Sigmoid colon (tissue), 7 donors: ENCODE measurements around the gene SAPCD1. TPM values are rescaled to one million over a fixed set of nuclear protein-coding genes. Genes with fewer than 3 reads are reported as not detected.

Experiments
- DNase-seq: peaks from one replicate; pipeline ENCODE4 v3.0.0-alpha.2; 2019
- H3K27ac ChIP-seq, 4 donors: fragments of 200-600 bp; sonication (generic); one replicate each; pipeline ENCODE4 v1.5.1; 2016 to 2019; ENCODE audit warnings: mild to moderate bottlenecking in 1 of 4
- H3K27me3 ChIP-seq, 3 donors: fragments of 200-600 bp; sonication (generic); one replicate each; pipeline ENCODE4 v1.5.1; 2019; ENCODE audit warnings: mild to moderate bottlenecking in 1 of 3
- H3K36me3 ChIP-seq, 4 donors: fragments of 200-600 bp; sonication (generic); one replicate each; pipeline ENCODE4 v1.5.1; 2016 to 2019
- H3K4me1 ChIP-seq, 4 donors: fragments of 200-600 bp; sonication (generic); one replicate each; pipeline ENCODE4 v1.5.1; 2017 to 2019
- H3K4me3 ChIP-seq, 4 donors: fragments of 200-600 bp; sonication (generic); one replicate each; pipeline ENCODE4 v1.5.1; 2017 to 2019; ENCODE audit warnings: mild to moderate bottlenecking in 2 of 4, moderate library complexity in 1 of 4
- H3K9me3 ChIP-seq, 4 donors: fragments of 200-600 bp in 3 of 4; sonication (generic) in 3 of 4; one replicate each; pipeline versions ENCODE4 v1.5.1 to v1.6.1; 2013 to 2019
- EP300 ChIP-seq, 4 donors: sonication (generic); formaldehyde crosslinking; IDR thresholded peaks; one replicate each; pipeline ENCODE4 v1.6.1; 2017; ENCODE audit warnings: antibody characterized with exemption in 4 of 4
- POLR2A ChIP-seq, 2 donors: fragments of 450-650 bp; IDR thresholded peaks; one replicate each; pipeline ENCODE4 v1.6.1; 2016; ENCODE audit warnings: antibody characterized with exemption in 2 of 2, mild to moderate bottlenecking in 2 of 2, moderate library complexity in 2 of 2
- POLR2AphosphoS5 ChIP-seq, 4 donors: sonication (generic); formaldehyde crosslinking; IDR thresholded peaks; one replicate each; pipeline ENCODE4 v1.6.1; 2017; ENCODE audit warnings: antibody characterized with exemption in 4 of 4
- WGBS, 2 donors: extraction: QIAGEN DNeasy Blood & Tissue Kit; methylation state at CpG; one replicate each; pipeline ENCODE4 v1.1.7; 2013; 5-methylcytosine and 5-hydroxymethylcytosine counted together
- intact Hi-C: fragments of 100-400 bp; cut with DNase I; formaldehyde crosslinking; loops from one replicate; pipeline ENCODE4 v1.15.1; 2023
- polyA plus RNA-seq, 3 donors: library from polyadenylated mRNA; stranded (reverse); fragments of 200-250 nt; gene quantifications; one replicate each; pipeline ENCODE4 v1.2.3, GENCODE V29; 2013
- total RNA-seq, 4 donors: library from RNA; depleted of rRNA; stranded (reverse); fragments of >200 nt; gene quantifications; one replicate each; pipeline ENCODE4 v1.1.0, GENCODE V29; 2016
- TF ChIP-seq, protein P1 (sequence below), 4 experiments: fragments of 450-650 bp in 3 of 4; fragments of 200-600 bp in 1 of 4; IDR thresholded peaks; one replicate each; pipeline ENCODE4 v1.5.1; 2016 to 2019; ENCODE audit warnings: antibody characterized with exemption in 4 of 4, mild to moderate bottlenecking in 3 of 4, moderate library complexity in 2 of 4
- donor health status: healthy with polysubstance abuse.
- donor health status: Bipolar disorder and iron deficiency.
- donor health status: healthy.

The SAPCD1 gene
- total and polyA plus RNA-seq, 7 donors, result 1.2 to 8.7 (median 4.2) TPM; not detected in 2

GRCh38 chr6:31744422-31744821 lies 18.0 kb upstream of the SAPCD1 start:
- Histone ChIP-seq H3K4me1 (peaks cover 0 to 27% (median 16%) of the 10 kb centered on the region in 4 donors), H3K4me3 (no peak overlapping the region), H3K9me3 (no peaks in the 10 kb centered on the region), H3K36me3 (no peaks in the 10 kb centered on the region), H3K27ac (no peak overlapping the region), H3K27me3 (no peaks in the 10 kb centered on the region)
- TF ChIP-seq, protein P1, sequence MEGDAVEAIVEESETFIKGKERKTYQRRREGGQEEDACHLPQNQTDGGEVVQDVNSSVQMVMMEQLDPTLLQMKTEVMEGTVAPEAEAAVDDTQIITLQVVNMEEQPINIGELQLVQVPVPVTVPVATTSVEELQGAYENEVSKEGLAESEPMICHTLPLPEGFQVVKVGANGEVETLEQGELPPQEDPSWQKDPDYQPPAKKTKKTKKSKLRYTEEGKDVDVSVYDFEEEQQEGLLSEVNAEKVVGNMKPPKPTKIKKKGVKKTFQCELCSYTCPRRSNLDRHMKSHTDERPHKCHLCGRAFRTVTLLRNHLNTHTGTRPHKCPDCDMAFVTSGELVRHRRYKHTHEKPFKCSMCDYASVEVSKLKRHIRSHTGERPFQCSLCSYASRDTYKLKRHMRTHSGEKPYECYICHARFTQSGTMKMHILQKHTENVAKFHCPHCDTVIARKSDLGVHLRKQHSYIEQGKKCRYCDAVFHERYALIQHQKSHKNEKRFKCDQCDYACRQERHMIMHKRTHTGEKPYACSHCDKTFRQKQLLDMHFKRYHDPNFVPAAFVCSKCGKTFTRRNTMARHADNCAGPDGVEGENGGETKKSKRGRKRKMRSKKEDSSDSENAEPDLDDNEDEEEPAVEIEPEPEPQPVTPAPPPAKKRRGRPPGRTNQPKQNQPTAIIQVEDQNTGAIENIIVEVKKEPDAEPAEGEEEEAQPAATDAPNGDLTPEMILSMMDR (IDR thresholded peaks at IDR 0.05), result no peak
- TF ChIP-seq EP300 (IDR thresholded peaks at IDR 0.05) (no peak), POLR2A (IDR thresholded peaks at IDR 0.05) (no peak), POLR2AphosphoS5 (IDR thresholded peaks at IDR 0.05) (no peak)
- intact Hi-C loops, result no loop called here
- DNase-seq, result no peak
- 68 to 76% methylated on average over 1 of the region's 1 CpG for WGBS, 2 donors

GRCh38 chr6:31749301-31750036 lies 13.0 kb upstream of the SAPCD1 start:
- Histone ChIP-seq H3K4me1 (peaks cover 0 to 14% (median 6%) of the 10 kb centered on the region in 4 donors), H3K9me3 (no peaks in the 10 kb centered on the region), H3K27ac (no peak overlapping the region), H3K27me3 (no peaks in the 10 kb centered on the region), H3K36me3 (no peaks in the 10 kb centered on the region), H3K4me3 (no peak overlapping the region)
- intact Hi-C loops, result no loop called here
- TF ChIP-seq POLR2AphosphoS5 (IDR thresholded peaks at IDR 0.05), result no peak
- TF ChIP-seq EP300 (IDR thresholded peaks at IDR 0.05), result no peak
- no peak for TF ChIP-seq POLR2A (IDR thresholded peaks at IDR 0.05)
- no peak for DNase-seq
- 85 to 94% methylated on average over 8 of the region's 8 CpGs for WGBS, 2 donors

DNA sequence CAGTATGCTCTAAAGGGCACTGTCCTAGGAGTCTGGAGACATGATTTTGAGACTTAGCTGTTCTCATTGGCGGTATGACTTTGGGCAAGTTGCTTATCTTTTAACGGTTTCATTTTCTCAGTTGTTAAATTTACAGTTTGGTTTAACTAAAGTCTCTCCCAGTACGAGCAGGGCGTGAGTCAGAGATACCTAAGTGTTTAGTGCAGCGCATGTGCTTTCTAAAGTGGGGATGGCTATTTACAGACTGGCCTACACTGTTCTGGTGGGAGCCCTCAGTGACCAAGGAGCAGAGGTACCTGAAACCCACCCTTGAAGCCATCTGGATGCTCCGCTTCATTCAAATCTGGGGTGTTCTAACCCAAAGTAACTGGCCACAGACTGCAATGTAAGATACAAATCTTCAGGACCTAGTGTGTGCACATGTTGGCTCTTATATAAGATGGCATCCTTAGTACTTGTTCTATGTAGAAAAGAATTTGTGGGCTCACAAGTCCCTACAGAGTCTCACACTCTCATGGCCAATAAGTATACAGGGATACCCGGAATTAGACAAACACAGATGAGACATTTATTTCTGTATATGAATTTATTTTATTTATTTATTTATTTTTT lies 11.9 kb upstream of the SAPCD1 start:
- H3K36me3 ChIP-seq, result no peaks in the 10 kb centered on the region
- no peaks in the 10 kb centered on the region for H3K9me3 ChIP-seq
- DNase-seq, result no peak
- H3K27ac ChIP-seq, result no peak overlapping the region
- 62 to 84% methylated on average over 7 of the region's 7 CpGs for WGBS, 2 donors
- no peak overlapping the region for H3K4me3 ChIP-seq
- H3K4me1 ChIP-seq, result peaks cover 0 to 14% (median 6%) of the 10 kb centered on the region in 4 donors
- H3K27me3 ChIP-seq, result no peaks in the 10 kb centered on the region
- intact Hi-C loops, result no loop called here
- no peak for TF ChIP-seq POLR2AphosphoS5 (IDR thresholded peaks at IDR 0.05)
- TF ChIP-seq EP300 (IDR thresholded peaks at IDR 0.05), result no peak
- TF ChIP-seq POLR2A (IDR thresholded peaks at IDR 0.05), result no peak
- TF ChIP-seq, protein P1 (IDR thresholded peaks at IDR 0.05), result no peak

- no peak for DNase-seq
- TF ChIP-seq POLR2A (IDR thresholded peaks at IDR 0.05) (no peak), EP300 (IDR thresholded peaks at IDR 0.05) (no peak), POLR2AphosphoS5 (IDR thresholded peaks at IDR 0.05) (no peak)
- TF ChIP-seq, protein P1 (IDR thresholded peaks at IDR 0.05), result no peak
- H3K27ac ChIP-seq, result no peak overlapping the region
- intact Hi-C loops, result no loop called here
- H3K9me3 ChIP-seq, result no peaks in the 10 kb centered on the region
- H3K4me1 ChIP-seq, result peaks cover 0 to under 1% (median 0%) of the 10 kb centered on the region in 4 donors
- 77% methylated on average over 8 of the region's 8 CpGs for WGBS, 2 donors
- no peaks in the 10 kb centered on the region for H3K36me3 ChIP-seq
- no peak overlapping the region for H3K4me3 ChIP-seq
- no peaks in the 10 kb centered on the region for H3K27me3 ChIP-seq
Observed at GRCh38 chr6:31752739-31753319, 9.6 kb upstream of the SAPCD1 start.

- Histone ChIP-seq H3K36me3 (no peaks in the 10 kb centered on the region), H3K27ac (no peak overlapping the region), H3K4me3 (no peak overlapping the region), H3K9me3 (no peaks in the 10 kb centered on the region), H3K27me3 (no peaks in the 10 kb centered on the region), H3K4me1 (no peaks in the 10 kb centered on the region)
- intact Hi-C loops, result no loop called here
- WGBS, 2 donors, result 97 to 98% methylated on average over 2 of the region's 2 CpGs
- DNase-seq, result no peak
- TF ChIP-seq POLR2A (IDR thresholded peaks at IDR 0.05) (no peak), POLR2AphosphoS5 (IDR thresholded peaks at IDR 0.05) (no peak), EP300 (IDR thresholded peaks at IDR 0.05) (no peak)
- TF ChIP-seq, protein P1 (IDR thresholded peaks at IDR 0.05), result no peak
Observed at GRCh38 chr6:31758281-31758680, 4.2 kb upstream of the SAPCD1 start.
